K562 (cell line): ENCODE measurements around the gene PCSK5.

ENCODE experiments used
- DMBX1 ChIP-seq: fragments of 250-450 bp; sonication (Bioruptor Pico); IDR thresholded peaks from 2 replicates; pipeline ENCODE4 v1.8.0; 2022; ENCODE audit warnings: inconsistent platforms, mild to moderate bottlenecking, moderate library complexity, borderline replicate concordance
- DNMT1 ChIP-seq: fragments of 450-650 bp; IDR thresholded peaks from 2 replicates; pipeline ENCODE4 v1.6.1; 2016; ENCODE audit warnings: antibody characterized with exemption, mild to moderate bottlenecking
- EP300 ChIP-seq: IDR thresholded peaks from 2 replicates; pipeline ENCODE4 v1.6.1; 2012; ENCODE audit warnings: low read length, improper control_type of control experiment
- HNRNPL ChIP-seq: fragments of 200-400 bp; formaldehyde crosslinking; IDR thresholded peaks from 2 replicates; pipeline ENCODE4 v1.6.1; 2017; ENCODE audit warnings: low read depth, mild to moderate bottlenecking, low read length
- L3MBTL2 ChIP-seq: fragments of 450-650 bp; IDR thresholded peaks from 2 replicates; pipeline ENCODE4 v1.6.1; 2016; ENCODE audit warnings: mild to moderate bottlenecking, moderate library complexity
- MYBL2 ChIP-seq, 2 experiments: fragments of 450-650 bp in 1 of 2; sonication (generic) in 1 of 2; formaldehyde crosslinking in 1 of 2; IDR thresholded peaks; 2 replicates each; pipeline versions ENCODE4 v1.6.1 to v1.8.1; 2017 to 2022; ENCODE audit warnings: borderline replicate concordance in 1 of 2, inconsistent platforms in 1 of 2, low read depth in 1 of 2, mild to moderate bottlenecking in 1 of 2, missing genetic modification reagents in 1 of 2, moderate library complexity in 1 of 2
- RBFOX2 ChIP-seq: fragments of 200-400 bp; formaldehyde crosslinking; IDR thresholded peaks from 2 replicates; pipeline ENCODE4 v1.6.1; 2017; ENCODE audit warnings: low read depth, mild to moderate bottlenecking, low read length, moderate library complexity
- ZNF395 ChIP-seq: fragments of 200-800 bp; sonication (Bioruptor generic); IDR thresholded peaks from 2 replicates; pipeline ENCODE4 v1.6.1; 2017; ENCODE audit warnings: missing genetic modification characterization, missing compliant biosample characterization

- TF ChIP-seq DMBX1 (no peak), HNRNPL (no peak), RBFOX2 (no peak), EP300 (no peak), L3MBTL2 (no peak), ZNF395 (CRISPR knock-in tag) (no peak), DNMT1 (no peak), MYBL2 (IDR thresholded peaks at IDR 0.05; ENCODE audit: low read depth) (no peak), MYBL2 (CRISPR knock-in tag; IDR thresholded peaks at IDR 0.05; ENCODE audit: borderline replicate concordance) (no peak)
Measured at GRCh38 chr9:76206821-76207220, 316.3 kb downstream of the PCSK5 start.
